ENCODE results near the gene EYS.

The EYS gene

GRCh38 chr6:64874776-64875175 is 832.2 kb downstream of the EYS start:
- Histone ChIP-seq H3K4me3 (no peak overlapping the region), H3K27ac (no peak overlapping the region)
- DNase-seq (ENCODE audit: low spot score), result no peak
- TF ChIP-seq, protein P1, sequence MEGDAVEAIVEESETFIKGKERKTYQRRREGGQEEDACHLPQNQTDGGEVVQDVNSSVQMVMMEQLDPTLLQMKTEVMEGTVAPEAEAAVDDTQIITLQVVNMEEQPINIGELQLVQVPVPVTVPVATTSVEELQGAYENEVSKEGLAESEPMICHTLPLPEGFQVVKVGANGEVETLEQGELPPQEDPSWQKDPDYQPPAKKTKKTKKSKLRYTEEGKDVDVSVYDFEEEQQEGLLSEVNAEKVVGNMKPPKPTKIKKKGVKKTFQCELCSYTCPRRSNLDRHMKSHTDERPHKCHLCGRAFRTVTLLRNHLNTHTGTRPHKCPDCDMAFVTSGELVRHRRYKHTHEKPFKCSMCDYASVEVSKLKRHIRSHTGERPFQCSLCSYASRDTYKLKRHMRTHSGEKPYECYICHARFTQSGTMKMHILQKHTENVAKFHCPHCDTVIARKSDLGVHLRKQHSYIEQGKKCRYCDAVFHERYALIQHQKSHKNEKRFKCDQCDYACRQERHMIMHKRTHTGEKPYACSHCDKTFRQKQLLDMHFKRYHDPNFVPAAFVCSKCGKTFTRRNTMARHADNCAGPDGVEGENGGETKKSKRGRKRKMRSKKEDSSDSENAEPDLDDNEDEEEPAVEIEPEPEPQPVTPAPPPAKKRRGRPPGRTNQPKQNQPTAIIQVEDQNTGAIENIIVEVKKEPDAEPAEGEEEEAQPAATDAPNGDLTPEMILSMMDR (IDR thresholded peaks at IDR 0.05), result no peak

DNA sequence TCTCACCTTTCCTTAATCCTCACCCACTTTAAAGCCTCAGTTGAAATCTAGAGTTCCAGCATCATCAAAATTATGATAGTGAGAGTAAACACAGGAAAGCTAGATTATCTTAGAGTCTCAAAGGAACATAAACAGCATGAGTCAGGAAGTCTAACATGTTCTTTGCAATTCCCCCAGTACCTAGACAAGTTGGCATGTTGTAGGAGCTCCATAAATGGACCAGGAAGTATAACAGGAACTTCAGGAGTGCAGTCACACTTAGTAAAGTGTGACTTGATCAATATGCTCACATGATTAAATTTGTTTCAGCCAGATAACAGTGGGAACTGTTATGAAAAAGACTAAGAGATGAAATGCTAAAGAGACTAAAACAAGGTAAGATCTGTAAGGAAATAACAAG is 834.4 kb downstream of the EYS start:
- no peak for DNase-seq (ENCODE audit: low spot score)
- no peak overlapping the region for H3K27ac ChIP-seq
- H3K4me3 ChIP-seq, result no peak overlapping the region
- TF ChIP-seq, protein P1 (IDR thresholded peaks at IDR 0.05), result no peak

DNA sequence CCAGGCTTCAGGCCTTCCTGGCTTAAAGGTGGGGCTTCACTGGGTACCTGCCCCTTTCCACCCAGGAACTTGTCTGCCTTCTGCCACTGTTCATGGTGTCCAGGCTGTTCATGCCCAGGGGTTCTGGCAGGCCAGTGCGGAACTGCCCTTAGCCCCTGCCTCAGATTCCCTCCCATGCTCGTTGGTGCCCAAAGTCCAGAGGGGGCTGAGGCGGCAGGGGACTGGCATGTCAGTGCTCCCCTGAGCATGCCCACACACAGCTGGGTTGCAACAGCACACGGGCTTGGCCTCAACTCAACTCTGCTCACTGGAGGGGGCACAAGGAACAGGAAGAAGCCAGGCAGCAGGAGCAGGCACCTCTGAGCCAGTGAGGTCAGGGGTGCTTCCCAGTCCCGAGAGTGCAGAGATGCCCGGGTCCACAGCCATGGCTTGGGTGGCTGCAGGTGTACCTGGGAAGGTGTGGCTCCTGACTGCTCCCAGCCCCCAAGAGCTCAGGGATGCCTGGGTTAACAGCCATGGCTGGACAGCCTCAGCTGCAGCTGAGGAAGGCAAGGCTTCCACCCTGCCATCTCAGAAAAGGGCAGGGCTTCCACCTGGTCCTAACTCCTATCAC is 845.9 kb downstream of the EYS start:
- Histone ChIP-seq H3K4me3 (no peak overlapping the region), H3K27ac (no peak overlapping the region)
- no peak for DNase-seq (ENCODE audit: low spot score)
- TF ChIP-seq, protein P1 (IDR thresholded peaks at IDR 0.05), result no peak

- TF ChIP-seq, protein P1 (IDR thresholded peaks at IDR 0.05), result no peak
- no peak overlapping the region for H3K27ac ChIP-seq
- DNase-seq (ENCODE audit: low spot score), result no peak
- H3K4me3 ChIP-seq, result no peak overlapping the region
Observed at GRCh38 chr6:64860203-64860602, 846.8 kb downstream of the EYS start.

GRCh38 chr6:64850121-64850520 is 856.9 kb downstream of the EYS start:
- TF ChIP-seq, protein P1 (IDR thresholded peaks at IDR 0.05), result no peak
- no peak for DNase-seq (ENCODE audit: low spot score)
- H3K4me3 ChIP-seq, result no peak overlapping the region
- no peak overlapping the region for H3K27ac ChIP-seq

DNA sequence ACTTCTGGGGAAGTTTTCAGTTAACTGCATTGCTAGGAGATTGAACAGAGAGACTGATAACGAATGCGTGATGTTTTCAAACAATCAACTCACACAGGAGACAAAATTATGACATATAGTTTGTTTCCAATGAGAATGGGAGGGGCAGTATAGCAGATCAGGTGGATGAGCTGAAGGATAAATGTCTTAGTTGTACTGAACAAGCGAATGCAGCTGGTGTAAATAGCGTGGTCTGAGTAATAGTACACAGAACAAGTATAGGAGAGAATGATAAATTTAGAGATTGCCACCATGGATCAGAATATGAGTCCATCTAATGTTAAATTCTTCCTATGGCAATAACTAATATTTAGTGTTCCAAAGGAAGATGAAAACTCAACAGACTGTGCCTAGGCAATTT is 858.6 kb downstream of the EYS start:
- H3K4me3 ChIP-seq, result no peak overlapping the region
- no peak overlapping the region for H3K27ac ChIP-seq
- no peak for DNase-seq (ENCODE audit: low spot score)
- TF ChIP-seq, protein P1 (IDR thresholded peaks at IDR 0.05), result no peak

DNA sequence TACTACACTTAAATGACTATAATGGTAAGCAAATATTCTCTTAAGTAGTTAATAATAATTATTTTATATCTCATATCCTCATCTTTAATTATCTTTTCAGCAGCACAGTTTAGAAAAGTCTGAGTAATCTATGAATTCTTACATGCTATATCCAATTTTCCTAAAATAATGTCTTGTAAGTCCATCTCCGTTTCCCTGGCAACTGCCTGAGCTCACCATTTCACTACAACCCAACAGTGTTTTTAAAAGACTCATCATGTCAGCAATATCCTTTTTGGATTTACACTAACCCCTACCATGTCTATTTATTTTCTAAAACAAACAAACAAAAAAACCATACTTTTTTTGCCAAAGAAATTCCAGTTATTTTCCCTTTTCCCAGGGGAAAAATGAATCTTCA is 859.6 kb downstream of the EYS start:
- TF ChIP-seq, protein P1 (IDR thresholded peaks at IDR 0.05), result no peak
- H3K27ac ChIP-seq, result no peak overlapping the region
- DNase-seq (ENCODE audit: low spot score), result no peak
- no peak overlapping the region for H3K4me3 ChIP-seq
